GM12864 (cell line): ENCODE measurements around the gene NUDT16.

Experiments
- DNase-seq: peaks from one replicate; pipeline ENCODE4 v3.0.0-alpha.2; 2011; ENCODE audit warnings: low read depth
- H3K4me3 ChIP-seq: 2 replicates; pipeline ENCODE4 v1.5.1; 2011; ENCODE audit warnings: mild to moderate bottlenecking, low read depth, low read length, control low read depth
- CTCF ChIP-seq: IDR thresholded peaks from 2 replicates; pipeline ENCODE4 v1.5.1; 2011; ENCODE audit warnings: low read depth, mild to moderate bottlenecking, moderate library complexity, low read length, control low read depth, inconsistent platforms; ENCODE audit errors: missing control alignments

The NUDT16 gene

GRCh38 chr3:131396170-131396569 lies 14.6 kb downstream of the NUDT16 start:
- no peak for DNase-seq
- H3K4me3 ChIP-seq, result no peak overlapping the region
- no peak for TF ChIP-seq CTCF

- no peak overlapping the region for H3K4me3 ChIP-seq
- no peak for DNase-seq
- TF ChIP-seq CTCF, result no peak
These were observed 16.3 kb downstream of the NUDT16 start for GRCh38 chr3:131397889-131398288.

GRCh38 chr3:131401978-131402377 lies 20.4 kb downstream of the NUDT16 start:
- DNase-seq, result no peak
- no peak overlapping the region for H3K4me3 ChIP-seq
- no peak for TF ChIP-seq CTCF

- DNase-seq, result no peak
- TF ChIP-seq CTCF, result no peak
- H3K4me3 ChIP-seq, result no peak overlapping the region
These were observed 20.9 kb downstream of the NUDT16 start for GRCh38 chr3:131402391-131403039.

- DNase-seq, result no peak
- no peak for TF ChIP-seq CTCF
- H3K4me3 ChIP-seq, result no peak overlapping the region
These were observed 21.8 kb downstream of the NUDT16 start for GRCh38 chr3:131403216-131403895.

GRCh38 chr3:131405411-131405810 lies 23.8 kb downstream of the NUDT16 start:
- TF ChIP-seq CTCF, result no peak

GRCh38 chr3:131406274-131406673 lies 24.7 kb downstream of the NUDT16 start:
- DNase-seq, result no peak
- no peak for TF ChIP-seq CTCF
- H3K4me3 ChIP-seq, result no peak overlapping the region

More at GRCh38 chr3:131405411-131405810, 23.8 kb downstream of the NUDT16 start:
- H3K4me3 ChIP-seq, result no peak overlapping the region
- DNase-seq, result no peak
